ENCODE measurements around the gene UBAC2.

UBAC2 gene

DNA sequence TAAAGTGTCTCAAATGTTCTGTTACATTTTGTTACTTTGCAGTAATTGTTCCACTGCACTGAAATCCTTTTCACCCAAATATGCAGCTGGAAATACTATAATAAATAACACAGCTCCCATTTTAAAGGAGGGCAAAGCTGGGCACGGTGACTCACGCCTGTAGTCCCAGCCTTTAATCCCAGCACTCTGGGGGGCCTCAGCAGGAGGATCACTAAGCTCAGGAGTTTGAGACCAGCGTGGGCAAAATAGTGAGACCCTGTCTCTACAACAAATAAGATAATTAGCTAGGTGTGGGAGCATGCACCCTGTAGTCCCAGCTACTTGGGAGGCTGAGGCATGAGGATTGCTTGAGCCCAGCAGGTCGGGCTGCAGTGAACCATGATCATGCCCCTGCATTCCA is 7.5 kb upstream of the UBAC2 start:
- no peak overlapping the region for H3K4me3 ChIP-seq (ENCODE audit: low read length)
- no peak for DNase-seq (ENCODE audit: low read depth)
- TF ChIP-seq, protein P1, sequence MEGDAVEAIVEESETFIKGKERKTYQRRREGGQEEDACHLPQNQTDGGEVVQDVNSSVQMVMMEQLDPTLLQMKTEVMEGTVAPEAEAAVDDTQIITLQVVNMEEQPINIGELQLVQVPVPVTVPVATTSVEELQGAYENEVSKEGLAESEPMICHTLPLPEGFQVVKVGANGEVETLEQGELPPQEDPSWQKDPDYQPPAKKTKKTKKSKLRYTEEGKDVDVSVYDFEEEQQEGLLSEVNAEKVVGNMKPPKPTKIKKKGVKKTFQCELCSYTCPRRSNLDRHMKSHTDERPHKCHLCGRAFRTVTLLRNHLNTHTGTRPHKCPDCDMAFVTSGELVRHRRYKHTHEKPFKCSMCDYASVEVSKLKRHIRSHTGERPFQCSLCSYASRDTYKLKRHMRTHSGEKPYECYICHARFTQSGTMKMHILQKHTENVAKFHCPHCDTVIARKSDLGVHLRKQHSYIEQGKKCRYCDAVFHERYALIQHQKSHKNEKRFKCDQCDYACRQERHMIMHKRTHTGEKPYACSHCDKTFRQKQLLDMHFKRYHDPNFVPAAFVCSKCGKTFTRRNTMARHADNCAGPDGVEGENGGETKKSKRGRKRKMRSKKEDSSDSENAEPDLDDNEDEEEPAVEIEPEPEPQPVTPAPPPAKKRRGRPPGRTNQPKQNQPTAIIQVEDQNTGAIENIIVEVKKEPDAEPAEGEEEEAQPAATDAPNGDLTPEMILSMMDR (conservative IDR thresholded peaks at IDR 0.05; ENCODE audit: low read length), result no peak

DNA sequence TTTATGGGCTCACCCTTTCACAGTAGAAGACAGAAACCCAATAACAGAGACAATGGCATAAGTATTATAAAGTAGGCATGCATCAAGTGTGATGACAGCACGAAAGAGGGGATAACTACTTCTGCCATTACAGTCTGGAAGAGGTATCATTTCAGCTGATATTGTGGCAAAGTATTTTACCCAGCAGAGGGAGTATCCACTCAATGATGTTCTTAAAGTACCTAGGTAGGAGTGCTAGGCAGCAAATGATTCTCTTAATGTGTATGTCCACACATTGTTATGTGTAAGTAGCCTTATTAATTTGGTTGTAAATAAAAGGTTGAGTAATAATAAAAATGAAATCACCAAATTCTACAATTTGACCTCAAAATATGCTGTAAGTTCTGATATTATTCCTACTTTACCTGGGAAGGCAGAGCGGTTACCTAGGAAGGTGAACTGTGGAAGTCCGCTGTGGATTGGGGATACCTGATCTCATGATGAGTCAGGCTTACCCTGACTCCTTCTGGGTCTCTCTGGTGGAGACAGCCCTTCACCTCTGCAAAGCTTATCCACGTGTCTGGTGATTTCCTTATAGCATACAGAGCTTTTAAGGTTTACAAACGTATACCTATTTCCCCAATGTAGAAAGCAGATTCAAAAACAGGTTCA is 4.1 kb upstream of the UBAC2 start:
- no peak for DNase-seq (ENCODE audit: low read depth)
- H3K4me3 ChIP-seq (ENCODE audit: low read length), result no peak overlapping the region
- TF ChIP-seq, protein P1 (conservative IDR thresholded peaks at IDR 0.05; ENCODE audit: low read length), result peak; percentile 14; the same call in 1 of the 2 replicates

DNA sequence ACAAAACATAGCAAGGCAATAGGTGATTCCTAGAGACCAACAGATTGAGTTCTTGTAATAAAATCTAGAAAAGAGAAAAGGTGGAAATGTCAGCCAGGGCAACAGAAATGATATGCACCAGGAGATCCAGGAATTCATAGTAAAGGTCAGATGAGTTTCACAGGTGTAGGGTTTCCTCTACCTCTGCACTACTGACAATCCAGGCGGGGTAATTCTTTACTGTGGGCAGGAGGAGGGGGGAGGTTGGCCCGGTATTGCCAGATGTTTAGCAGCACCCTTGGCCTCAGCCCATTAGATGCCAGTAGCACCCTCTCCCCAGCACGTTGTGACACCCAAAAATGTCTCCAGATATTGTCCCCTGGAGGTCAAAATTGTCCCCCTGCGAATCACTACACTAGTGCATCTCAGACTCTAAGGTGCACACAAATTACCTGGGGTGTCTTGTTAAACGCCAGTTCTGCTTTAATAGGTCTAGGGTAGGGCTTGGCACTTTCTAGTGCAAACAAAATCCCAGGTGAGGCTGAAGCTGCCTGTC is 3.5 kb upstream of the UBAC2 start:
- TF ChIP-seq, protein P1 (conservative IDR thresholded peaks at IDR 0.05; ENCODE audit: low read length), result no peak
- DNase-seq (ENCODE audit: low read depth), result no peak
- H3K4me3 ChIP-seq (ENCODE audit: low read length), result no peak overlapping the region

DNA sequence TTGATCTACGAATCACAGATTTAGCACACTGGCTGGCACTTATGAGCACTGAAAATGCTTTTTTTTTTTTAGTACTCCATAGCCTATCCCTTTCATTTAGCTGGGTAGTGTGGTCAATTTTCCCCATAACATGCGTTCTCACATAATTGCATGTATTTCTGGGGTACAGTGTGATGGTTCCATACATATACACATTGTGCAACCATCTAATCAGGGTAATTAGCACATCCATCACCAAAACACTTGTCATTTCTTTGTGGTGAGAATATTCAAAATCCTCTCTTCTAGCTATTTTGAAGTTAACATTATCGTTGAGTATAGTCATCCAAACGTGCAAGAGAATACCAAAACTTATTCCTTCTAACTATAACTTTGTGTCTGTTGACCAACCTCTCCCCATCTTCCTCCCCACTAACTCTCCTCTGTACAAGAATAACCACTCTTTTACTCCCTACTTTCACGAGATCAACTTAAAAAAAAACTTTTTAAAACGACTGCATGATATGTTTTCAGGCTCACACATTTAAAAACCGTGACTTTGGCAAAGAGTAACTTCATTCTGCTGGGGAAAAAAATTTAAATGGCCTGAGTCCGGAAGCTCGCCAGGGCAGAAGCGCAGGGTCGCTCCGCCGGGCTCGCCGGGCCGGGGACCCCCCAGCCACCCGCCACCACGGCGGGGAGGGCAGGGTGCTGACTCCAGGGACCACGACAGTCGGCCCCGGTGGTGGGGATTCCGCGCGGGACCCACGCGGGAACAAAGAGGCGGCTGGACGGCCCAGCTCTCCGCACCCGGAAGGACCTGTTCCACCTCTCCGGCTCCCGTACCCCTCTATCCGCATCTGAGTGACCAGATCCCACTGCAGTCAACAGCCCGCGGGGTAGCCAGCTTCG is 868 bp upstream of the UBAC2 start:
- peak overlapping the region; percentile 95 for H3K4me3 ChIP-seq (ENCODE audit: low read length)
- TF ChIP-seq, protein P1 (conservative IDR thresholded peaks at IDR 0.05; ENCODE audit: low read length), result no peak
- peak; percentile 12 for DNase-seq (ENCODE audit: low read depth)

DNA sequence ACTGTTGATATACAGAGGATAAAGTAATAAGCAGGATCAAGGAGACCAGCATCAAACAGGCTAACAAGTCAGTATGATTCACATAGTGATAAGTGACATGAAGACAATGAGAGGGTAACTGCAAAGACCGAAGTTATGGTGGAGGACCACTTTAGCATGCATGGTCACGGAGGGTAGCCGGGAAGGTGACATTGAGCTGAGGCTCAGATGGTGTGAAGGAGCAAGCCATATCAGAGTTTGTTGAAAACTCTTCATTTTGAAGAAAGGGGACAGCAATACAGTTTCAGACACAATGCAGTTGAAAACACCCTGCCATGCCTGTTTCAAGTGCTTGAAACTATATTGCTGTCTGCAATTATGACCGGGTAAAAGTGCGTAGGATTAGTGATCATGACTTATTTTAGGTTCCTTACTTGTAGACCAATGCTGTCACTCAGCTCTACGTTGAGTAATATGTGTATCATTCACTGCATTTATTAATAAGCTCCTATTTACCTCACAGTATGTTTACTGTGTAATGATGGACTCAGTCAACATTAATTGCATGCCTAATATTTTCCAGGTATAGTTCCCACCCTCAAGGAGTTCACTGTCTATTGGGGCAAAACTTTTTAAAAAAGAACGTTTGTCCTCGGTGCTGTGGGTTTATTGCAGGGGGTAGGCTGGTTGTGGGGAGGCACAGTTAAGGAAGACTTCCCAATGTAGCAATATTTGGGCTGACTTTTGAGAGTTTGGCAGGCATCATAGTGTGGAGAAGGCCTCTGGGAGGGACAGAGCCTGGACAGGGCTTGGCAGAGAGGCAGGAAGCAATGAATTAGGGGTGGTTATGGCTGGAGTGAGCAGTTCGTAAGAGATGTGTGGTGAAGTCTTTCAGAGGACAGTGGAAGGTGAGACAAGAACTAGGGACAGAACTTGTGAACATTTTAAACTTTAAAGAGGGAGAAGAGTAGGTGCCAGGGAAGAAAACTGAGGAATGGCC is 3.2 kb downstream of the UBAC2 start:
- H3K4me3 ChIP-seq (ENCODE audit: low read length), result no peak overlapping the region
- DNase-seq (ENCODE audit: low read depth), result no peak
- TF ChIP-seq, protein P1 (conservative IDR thresholded peaks at IDR 0.05; ENCODE audit: low read length), result no peak

DNA sequence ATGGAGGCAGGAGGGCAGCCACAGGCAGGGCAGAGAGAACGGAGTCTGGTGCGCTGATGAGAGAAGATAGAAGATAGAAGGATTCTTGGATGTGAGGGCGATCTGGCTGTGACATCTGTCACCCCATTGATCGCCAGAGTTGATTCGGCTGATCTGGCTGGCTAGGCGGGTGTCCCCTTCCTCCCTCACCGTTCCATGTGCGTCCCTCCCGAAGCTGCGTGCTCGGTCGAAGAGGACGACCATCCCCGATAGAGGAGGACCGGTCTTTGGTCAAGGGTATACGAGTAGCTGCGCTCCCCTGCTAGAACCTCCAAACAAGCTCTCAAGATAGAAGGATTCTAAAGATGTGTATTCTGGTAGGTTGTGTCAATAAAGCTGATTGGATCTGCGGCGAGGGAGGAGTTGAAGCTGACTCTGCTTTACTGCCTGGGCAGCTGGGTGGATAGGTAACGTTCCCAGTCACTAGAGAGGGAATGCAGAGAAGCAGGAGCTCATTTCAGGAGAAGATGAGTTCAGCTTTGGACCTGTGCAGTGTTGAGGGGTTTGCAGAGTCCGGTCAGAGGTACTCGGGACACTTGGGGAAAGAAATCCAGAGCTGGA is 5.1 kb downstream of the UBAC2 start:
- TF ChIP-seq, protein P1 (conservative IDR thresholded peaks at IDR 0.05; ENCODE audit: low read length), result no peak
- no peak for DNase-seq (ENCODE audit: low read depth)
- H3K4me3 ChIP-seq (ENCODE audit: low read length), result no peak overlapping the region

All from AG10803 (cell line).